ENCODE results near the gene YPEL1. TPM values are rescaled to one million over a fixed set of nuclear protein-coding genes. Genes with fewer than 3 reads are reported as not detected.
"Not testable (repeated sequence)": the region's sequence is repeated elsewhere in the genome, so short reads cannot be mapped to it uniquely, and the experiment has no call there.

Gene YPEL1
- total RNA-seq, 8 experiments from 2014 or later, result 0.31 to 16.2 (median 7.3) TPM

GRCh38 chr22:21683401-21683811, 52.2 kb downstream of the YPEL1 start:
- Histone ChIP-seq H3K27ac (peak overlapping the region in 1 of 2 donors; percentile 46), H3K4me1 (replicated peaks in 1 of 2) (no peaks in the 10 kb centered on the region), H3K4me3 (no peak overlapping the region)
- no peak for ATAC-seq (replicated peaks in 6 of 8)
- in situ Hi-C loops (cut with MboI; ENCODE audit: low pct_unique_long_range_greater_than_20kb in 2 of 9, low sequenced_read_pairs in 9 of 9, unreplicated experiment in 9 of 9), result loop anchor here in 1 of 9 experiments (25.0 kb wide), 1 partner anchor 96 kb away; no protein-coding TSS in a partner anchor
- WGBS, 10 experiments, result 83 to 100% (median 92%) methylated on average over 1 to 5 of the region's 7 CpGs; no CpG with 5 or more reads in 4 of the 10 experiments

- 89 to 98% (median 94%) methylated on average over 3 to 8 of the region's 20 CpGs; no CpG with 5 or more reads in 7 of the 10 experiments for WGBS, 10 experiments
- H3K4me1 ChIP-seq (replicated peaks in 1 of 2), result no peaks in the 10 kb centered on the region
- peak overlapping the region; percentile 6 to 17 for H3K27ac ChIP-seq
- H3K4me3 ChIP-seq, result no peak overlapping the region
- no peak for ATAC-seq (replicated peaks in 6 of 8)
- in situ Hi-C loops (cut with MboI; ENCODE audit: low pct_unique_long_range_greater_than_20kb in 2 of 9, low sequenced_read_pairs in 9 of 9, unreplicated experiment in 9 of 9), result loop anchor here in 1 of 9 experiments (25.0 kb wide), 1 partner anchor 95 kb away; no protein-coding TSS in a partner anchor
These were observed 53.0 kb downstream of the YPEL1 start for GRCh38 chr22:21682385-21683175.

- in situ Hi-C loops (cut with MboI; ENCODE audit: low pct_unique_long_range_greater_than_20kb in 2 of 9, low sequenced_read_pairs in 9 of 9, unreplicated experiment in 9 of 9), result loop anchor here in 1 of 9 experiments (25.0 kb wide), 1 partner anchor 94 kb away; no protein-coding TSS in a partner anchor
- H3K4me1 ChIP-seq (replicated peaks in 1 of 2), result no peaks in the 10 kb centered on the region
- H3K27ac ChIP-seq, result peak overlapping the region in 1 of 2 donors; percentile 6
- ATAC-seq (replicated peaks in 6 of 8), result peak in 3 of 8 experiments; percentile 6 to 11 (median 8)
- WGBS, 10 experiments, result 53 to 100% (median 80%) methylated on average over 1 to 5 of the region's 24 CpGs; no CpG with 5 or more reads in 5 of the 10 experiments
- no peak overlapping the region for H3K4me3 ChIP-seq
These were observed 53.8 kb downstream of the YPEL1 start for GRCh38 chr22:21681566-21682370.

- WGBS, 10 experiments, result 73 to 100% (median 95%) methylated on average over 1 to 12 of the region's 21 CpGs; no CpG with 5 or more reads in 3 of the 10 experiments
- in situ Hi-C loops (cut with MboI; ENCODE audit: low pct_unique_long_range_greater_than_20kb in 2 of 9, low sequenced_read_pairs in 9 of 9, unreplicated experiment in 9 of 9), result loop anchor here in 1 of 9 experiments (25.0 kb wide), 1 partner anchor 94 kb away; no protein-coding TSS in a partner anchor
- H3K4me1 ChIP-seq (replicated peaks in 1 of 2), result no peaks in the 10 kb centered on the region
- H3K4me3 ChIP-seq, result no peak overlapping the region
- ATAC-seq (replicated peaks in 6 of 8), result peak in 2 of 8 experiments; percentile 9 to 16
- peak overlapping the region in 1 of 2 donors; percentile 14 for H3K27ac ChIP-seq
These were observed 54.6 kb downstream of the YPEL1 start for GRCh38 chr22:21680830-21681565.

- Histone ChIP-seq H3K4me1 (replicated peaks in 1 of 2) (no peaks in the 10 kb centered on the region), H3K27ac (no peak overlapping the region), H3K4me3 (no peak overlapping the region)
- no peak for ATAC-seq (replicated peaks in 6 of 8)
- 71 to 100% (median 96%) methylated on average over 1 to 3 of the region's 4 CpGs; no CpG with 5 or more reads in 4 of the 10 experiments for WGBS, 10 experiments
- in situ Hi-C loops (cut with MboI; ENCODE audit: low pct_unique_long_range_greater_than_20kb in 2 of 9, low sequenced_read_pairs in 9 of 9, unreplicated experiment in 9 of 9), result loop anchor here in 1 of 9 experiments (25.0 kb wide), 1 partner anchor 92 kb away; no protein-coding TSS in a partner anchor
These were observed 56.2 kb downstream of the YPEL1 start for GRCh38 chr22:21679383-21679782.

- H3K4me3 ChIP-seq; ATAC-seq (replicated peaks in 6 of 8); H3K4me1 ChIP-seq (replicated peaks in 1 of 2): not testable (repeated sequence)
- WGBS, 10 experiments, result 96 to 100% (median 100%) methylated on average over 1 to 9 of the region's 12 CpGs; no CpG with 5 or more reads in 3 of the 10 experiments
- in situ Hi-C loops (cut with MboI; ENCODE audit: low pct_unique_long_range_greater_than_20kb in 2 of 9, low sequenced_read_pairs in 9 of 9, unreplicated experiment in 9 of 9), result loop anchor here in 1 of 9 experiments (25.0 kb wide), 1 partner anchor 92 kb away; no protein-coding TSS in a partner anchor
- H3K27ac ChIP-seq, result peak overlapping the region in 1 of 2 donors; percentile 26
These were observed 56.8 kb downstream of the YPEL1 start for GRCh38 chr22:21678842-21679241.

- Histone ChIP-seq H3K4me3 (no peak overlapping the region), H3K4me1 (replicated peaks in 1 of 2) (no peaks in the 10 kb centered on the region), H3K27ac (no peak overlapping the region)
- 94 to 100% (median 100%) methylated on average over 1 to 9 of the region's 15 CpGs; no CpG with 5 or more reads in 4 of the 10 experiments for WGBS, 10 experiments
- in situ Hi-C loops (cut with MboI; ENCODE audit: low pct_unique_long_range_greater_than_20kb in 2 of 9, low sequenced_read_pairs in 9 of 9, unreplicated experiment in 9 of 9), result loop anchor here in 1 of 9 experiments (25.0 kb wide), 1 partner anchor 91 kb away; no protein-coding TSS in a partner anchor
- peak in 2 of 8 experiments; percentile 16 for ATAC-seq (replicated peaks in 6 of 8)
These were observed 57.8 kb downstream of the YPEL1 start for GRCh38 chr22:21677606-21678443.

- in situ Hi-C loops (cut with MboI; ENCODE audit: low pct_unique_long_range_greater_than_20kb in 2 of 9, low sequenced_read_pairs in 9 of 9, unreplicated experiment in 9 of 9), result loop anchor here in 1 of 9 experiments (25.0 kb wide), 1 partner anchor 87 kb away; no protein-coding TSS in a partner anchor
- Histone ChIP-seq H3K4me1 (replicated peaks in 1 of 2) (no peaks in the 10 kb centered on the region), H3K27ac (peak overlapping the region in 1 of 2 donors; percentile 56), H3K4me3 (no peak overlapping the region)
- WGBS, 10 experiments, result 70 to 100% (median 88%) methylated on average over 1 to 10 of the region's 12 CpGs; no CpG with 5 or more reads in 1 of the 10 experiments
- ATAC-seq (replicated peaks in 6 of 8), result no peak
These were observed 60.9 kb downstream of the YPEL1 start for GRCh38 chr22:21674638-21675245.

- H3K4me1 ChIP-seq (replicated peaks in 1 of 2), result no peaks in the 10 kb centered on the region
- H3K27ac ChIP-seq, result no peak overlapping the region
- no peak overlapping the region for H3K4me3 ChIP-seq
- peak in 2 of 8 experiments; percentile 9 to 31 for ATAC-seq (replicated peaks in 6 of 8)
- 89 to 100% (median 96%) methylated on average over 1 to 5 of the region's 12 CpGs; no CpG with 5 or more reads in 5 of the 10 experiments for WGBS, 10 experiments
- in situ Hi-C loops (cut with MboI; ENCODE audit: low pct_unique_long_range_greater_than_20kb in 2 of 9, low sequenced_read_pairs in 9 of 9, unreplicated experiment in 9 of 9), result no loop called here
These were observed 61.9 kb downstream of the YPEL1 start for GRCh38 chr22:21673534-21674321.

- Histone ChIP-seq H3K4me1 (replicated peaks in 1 of 2) (peaks cover 3% of the 10 kb centered on the region in 2 donors), H3K27ac (peak overlapping the region in 1 of 2 donors; percentile 49), H3K4me3 (no peak overlapping the region)
- no peak for ATAC-seq (replicated peaks in 6 of 8)
- in situ Hi-C loops (cut with MboI; ENCODE audit: low pct_unique_long_range_greater_than_20kb in 2 of 9, low sequenced_read_pairs in 9 of 9, unreplicated experiment in 9 of 9), result no loop called here
- WGBS, 10 experiments, result 49 to 96% (median 91%) methylated on average over 3 to 5 of the region's 6 CpGs; no CpG with 5 or more reads in 4 of the 10 experiments
These were observed 63.4 kb downstream of the YPEL1 start for GRCh38 chr22:21672107-21672629.
